Panc1 (cell line): Measurements from ENCODE around the gene ARHGAP12. TPM values are rescaled to one million over a fixed set of nuclear protein-coding genes. Genes with fewer than 3 reads are reported as not detected.

Source experiments
- ATAC-seq: fragments of 200-7000 bp; cut with Tn5 transposase; 2 replicates; pipeline ENCODE4 v1.9.1; 2020; ENCODE audit warnings: mild to moderate bottlenecking, moderate library complexity
- BruUV-seq: library from RNA; stranded (reverse); fragments of 400-500 nt; replicated peaks from 2 replicates; lab custom pipeline; 2021; lab: Mats Ljungman, UMichigan
- CTCF ChIA-PET: fragments of 300-600 bp; sonication (Branson Sonifier 250); formaldehyde crosslinking; loops from one replicate; lab custom pipeline; 2022; ENCODE audit warnings: antibody characterized with exemption; lab: Charles Lee
- POLR2A ChIA-PET: fragments of 300-600 bp; sonication (Branson Sonifier 250); formaldehyde crosslinking; loops from one replicate; lab custom pipeline; 2022; ENCODE audit warnings: antibody characterized with exemption; lab: Charles Lee
- DNase-seq: peaks from one replicate; pipeline ENCODE4 v3.0.0-alpha.2; 2010; ENCODE audit warnings: low read depth, low spot score
- H3K27ac ChIP-seq: 2 replicates; pipeline ENCODE4 v1.5.1; 2011; ENCODE audit warnings: mild to moderate bottlenecking, low read length, inconsistent platforms
- H3K27me3 ChIP-seq: fragments of 200-500 bp; sonication (Bioruptor generic); 2 replicates; pipeline ENCODE4 v1.6.0; 2014; ENCODE audit warnings: low read length, inconsistent platforms; ENCODE audit not compliant: control insufficient read depth, insufficient read depth
- H3K36me3 ChIP-seq: fragments of 200-500 bp; sonication (Bioruptor generic); 2 replicates; pipeline ENCODE4 v1.5.1; 2014; ENCODE audit warnings: inconsistent platforms, mild to moderate bottlenecking, low read length, moderate library complexity; ENCODE audit not compliant: control insufficient read depth, insufficient read depth
- H3K4me1 ChIP-seq: 2 replicates; pipeline ENCODE4 v1.5.1; 2011; ENCODE audit warnings: inconsistent platforms, mild to moderate bottlenecking, low read length, moderate library complexity; ENCODE audit not compliant: control insufficient read depth, insufficient read depth
- H3K4me3 ChIP-seq, 2 experiments: 2 replicates each; pipeline ENCODE4 v1.5.1; 2011 to 2012; ENCODE audit warnings: low read depth in 2 of 2, low read length in 2 of 2, mild to moderate bottlenecking in 2 of 2, inconsistent platforms in 1 of 2, moderate library complexity in 1 of 2
- H3K9me3 ChIP-seq: fragments of 200-500 bp; sonication (Bioruptor generic); 2 replicates; pipeline ENCODE4 v1.5.1; 2014; ENCODE audit warnings: low read depth, mild to moderate bottlenecking, inconsistent platforms, low read length, moderate library complexity; ENCODE audit not compliant: control insufficient read depth, insufficient read depth
- CTCF ChIP-seq: fragments of 450-650 bp; IDR thresholded peaks from 2 replicates; pipeline ENCODE4 v1.5.1; 2017; ENCODE audit warnings: mild to moderate bottlenecking
- POLR2AphosphoS5 ChIP-seq: IDR thresholded peaks from 2 replicates; pipeline ENCODE4 v1.6.1; 2012; ENCODE audit warnings: mild to moderate bottlenecking, low read depth, low read length, moderate library complexity
- REST ChIP-seq, 2 experiments: IDR thresholded peaks; 2 replicates each; pipeline ENCODE4 v1.6.1; 2011 to 2012; ENCODE audit warnings: low read depth in 2 of 2, control low read depth in 1 of 2, low read length in 1 of 2, mild to moderate bottlenecking in 1 of 2, moderate library complexity in 1 of 2; ENCODE audit not compliant: insufficient read depth in 1 of 2
- SIN3A ChIP-seq: IDR thresholded peaks from 2 replicates; pipeline ENCODE4 v1.6.1; 2012; ENCODE audit warnings: low read depth, mild to moderate bottlenecking, low read length, moderate library complexity, borderline replicate concordance; ENCODE audit not compliant: insufficient read depth
- TCF7L2 ChIP-seq: IDR thresholded peaks from 2 replicates; pipeline ENCODE4 v1.6.1; 2011; ENCODE audit warnings: mild to moderate bottlenecking, low read depth, low read length, inconsistent platforms
- in situ Hi-C: cut with HindIII; loops from 2 replicates; pipeline ENCODE4 v1.10.0; 2016; ENCODE audit warnings: low sequenced_read_pairs, low pct_unique_long_range_greater_than_20kb
- intact Hi-C: fragments of 100-400 bp; cut with micrococcal nuclease; formaldehyde crosslinking; loops from one replicate; pipeline ENCODE4 v1.10.0; 2022; ENCODE audit not compliant: unreplicated experiment
- total RNA-seq: library from RNA; stranded (reverse); gene quantifications from one replicate; pipeline ENCODE4 v1.2.1, GENCODE V29; 2021; ENCODE audit not compliant: unreplicated experiment

The ARHGAP12 gene
- total RNA-seq, 1 experiment from 2014 or later = 22.9 TPM

DNA sequence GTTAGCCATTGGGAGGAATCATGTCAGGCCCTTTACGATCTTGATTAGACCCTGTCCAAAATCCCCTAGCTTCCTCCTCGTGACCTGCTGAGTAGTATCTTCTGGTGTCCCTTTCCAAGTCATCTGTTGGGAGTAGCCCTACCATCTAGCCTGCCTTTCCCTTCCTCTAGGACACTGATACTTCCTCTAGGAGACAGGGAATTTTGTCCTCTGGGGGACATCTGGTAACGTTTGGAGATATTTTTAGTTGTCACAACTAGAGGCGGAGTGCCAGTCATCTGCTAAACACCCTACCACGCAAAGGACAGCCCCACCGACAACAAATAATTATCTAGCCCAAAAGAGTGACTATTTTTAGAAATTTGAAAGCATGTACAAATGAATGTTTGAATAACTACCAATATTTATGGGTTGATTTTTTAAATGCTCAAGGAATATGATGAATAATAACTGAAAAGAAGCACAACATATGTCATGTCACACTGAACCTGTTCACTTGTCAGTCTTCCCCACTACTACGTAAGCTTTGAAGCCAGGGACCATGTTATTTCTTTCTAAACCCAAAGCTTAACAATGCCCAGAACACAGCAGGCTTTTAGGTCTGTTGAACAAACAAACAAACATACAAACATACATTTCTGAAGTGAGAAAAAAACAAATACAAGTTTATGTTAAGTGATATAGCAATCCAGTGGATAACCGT lies 105.9 kb downstream of the ARHGAP12 start:
- in situ Hi-C loops (no loop called here), intact Hi-C loops (no loop called here)
- Histone ChIP-seq H3K27me3 (no peaks in the 10 kb centered on the region), H3K4me1 (no peaks in the 10 kb centered on the region), H3K4me3 (no peak overlapping the region), H3K36me3 (no peaks in the 10 kb centered on the region; the same call in 1 of the 2 replicates), H3K27ac (no peak overlapping the region), H3K9me3 (no peaks in the 10 kb centered on the region)
- no peak for TF ChIP-seq TCF7L2
- no peak for TF ChIP-seq SIN3A
- TF ChIP-seq CTCF = no peak
- BruUV-seq = no TSS peak
- no peak for DNase-seq
- ChIA-PET CTCF (no interaction called here), POLR2A (no interaction called here)
- ATAC-seq = no peak

DNA sequence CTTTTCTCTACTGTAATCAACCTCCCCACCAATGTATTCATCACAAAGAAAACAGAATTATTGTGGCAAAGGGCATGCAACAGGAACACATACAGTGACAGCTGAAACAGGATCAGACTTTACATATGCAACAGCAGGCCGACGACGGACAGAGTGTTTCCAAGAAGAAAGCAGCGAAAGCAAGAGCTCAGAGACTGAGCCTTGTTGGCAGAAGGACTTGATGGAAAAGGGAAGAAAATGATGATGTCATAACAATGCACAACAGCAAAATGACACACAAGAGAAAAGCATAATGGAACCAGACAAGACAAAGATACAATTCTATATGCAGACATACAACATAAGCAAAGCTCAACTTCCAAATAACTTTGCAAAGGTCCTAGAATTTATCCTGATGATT lies 106.5 kb downstream of the ARHGAP12 start:
- Histone ChIP-seq H3K27ac (no peak overlapping the region), H3K4me3 (no peak overlapping the region), H3K27me3 (no peaks in the 10 kb centered on the region), H3K36me3 (no peaks in the 10 kb centered on the region; the same call in 1 of the 2 replicates), H3K4me1 (no peaks in the 10 kb centered on the region), H3K9me3 (no peaks in the 10 kb centered on the region)
- intact Hi-C loops (no loop called here), in situ Hi-C loops (no loop called here)
- BruUV-seq = no TSS peak
- ChIA-PET POLR2A (no interaction called here), CTCF (no interaction called here)
- DNase-seq = no peak
- TF ChIP-seq SIN3A = no peak
- TF ChIP-seq CTCF = no peak
- no peak for TF ChIP-seq POLR2AphosphoS5
- no peak for TF ChIP-seq REST (IDR thresholded peaks at IDR 0.05; ENCODE audit: insufficient read depth in 1 of 2, low read depth in 2 of 2, low read length in 1 of 2)
- TF ChIP-seq TCF7L2 = no peak
- no peak for ATAC-seq
